Esophagus squamous epithelium (tissue), 5 donors: Measurements from ENCODE around the gene DUSP22. TPM values are rescaled to one million over a fixed set of nuclear protein-coding genes. Genes with fewer than 3 reads are reported as not detected.

Experiments used
- DNase-seq: peaks from one replicate; lab custom pipeline; 2025; lab: John Stamatoyannopoulos, UW
- H3K27ac ChIP-seq, 4 donors: fragments of 200-600 bp; sonication (generic); one replicate each; pipeline ENCODE4 v1.5.1; 2016 to 2019; ENCODE audit warnings: mild to moderate bottlenecking in 1 of 4
- H3K27me3 ChIP-seq, 4 donors: fragments of 200-600 bp; sonication (generic); 1 replicate in 3 of 4; 2 replicates in 1 of 4; pipeline versions ENCODE4 v1.5.1 to v1.6.0; 2017 to 2021; ENCODE audit warnings: antibody characterized with exemption in 1 of 4
- H3K36me3 ChIP-seq, 3 donors: fragments of 200-600 bp; sonication (generic); one replicate each; pipeline ENCODE4 v1.5.1; 2016 to 2019
- H3K4me1 ChIP-seq, 3 donors: fragments of 200-600 bp; sonication (generic); one replicate each; pipeline ENCODE4 v1.5.1; 2017 to 2019
- H3K4me3 ChIP-seq, 4 donors: fragments of 200-600 bp; sonication (generic); 1 replicate in 3 of 4; 2 replicates in 1 of 4; pipeline ENCODE4 v1.5.1; 2016 to 2019; ENCODE audit warnings: mild to moderate bottlenecking in 2 of 4, moderate library complexity in 1 of 4
- H3K9me3 ChIP-seq, 3 donors: fragments of 200-600 bp; sonication (generic); one replicate each; pipeline ENCODE4 v1.5.1; 2016 to 2019
- POLR2A ChIP-seq, 4 donors: fragments of 450-650 bp; IDR thresholded peaks; one replicate each; pipeline ENCODE4 v1.6.1; 2017; ENCODE audit warnings: antibody characterized with exemption in 4 of 4, mild to moderate bottlenecking in 4 of 4, moderate library complexity in 3 of 4
- WGBS, 2 donors: methylation state at CpG; one replicate each; pipeline ENCODE4 v1.1.5; 2018; 5-methylcytosine and 5-hydroxymethylcytosine counted together
- intact Hi-C: fragments of 100-400 bp; cut with DNase I; formaldehyde crosslinking; loops from one replicate; pipeline ENCODE4 v1.15.0; 2022
- total RNA-seq, 4 donors: library from RNA; depleted of rRNA; stranded (reverse); fragments of >200 nt; gene quantifications; one replicate each; pipeline ENCODE4 v1.1.0, GENCODE V29; 2016
- TF ChIP-seq, protein P1 (sequence below), 6 experiments: fragments of 450-650 bp in 4 of 6; fragments of 200-600 bp in 2 of 6; sonication (generic) in 2 of 6; IDR thresholded peaks; one replicate each; pipeline ENCODE4 v1.5.1; 2016 to 2019; ENCODE audit warnings: antibody characterized with exemption in 6 of 6, mild to moderate bottlenecking in 4 of 6, moderate library complexity in 4 of 6
- donor health status: DM: yes; HTN: yes; CAD: no.

The DUSP22 gene
- total RNA-seq, 4 donors from 2014 or later: 34.2 to 54.6 (median 45.2) TPM

- intact Hi-C loops: no loop called here
- peaks cover 0 to 39% (median 9%) of the 10 kb centered on the region in 3 donors for H3K4me1 ChIP-seq
- no peak for TF ChIP-seq POLR2A (IDR thresholded peaks at IDR 0.05)
- TF ChIP-seq, protein P1, sequence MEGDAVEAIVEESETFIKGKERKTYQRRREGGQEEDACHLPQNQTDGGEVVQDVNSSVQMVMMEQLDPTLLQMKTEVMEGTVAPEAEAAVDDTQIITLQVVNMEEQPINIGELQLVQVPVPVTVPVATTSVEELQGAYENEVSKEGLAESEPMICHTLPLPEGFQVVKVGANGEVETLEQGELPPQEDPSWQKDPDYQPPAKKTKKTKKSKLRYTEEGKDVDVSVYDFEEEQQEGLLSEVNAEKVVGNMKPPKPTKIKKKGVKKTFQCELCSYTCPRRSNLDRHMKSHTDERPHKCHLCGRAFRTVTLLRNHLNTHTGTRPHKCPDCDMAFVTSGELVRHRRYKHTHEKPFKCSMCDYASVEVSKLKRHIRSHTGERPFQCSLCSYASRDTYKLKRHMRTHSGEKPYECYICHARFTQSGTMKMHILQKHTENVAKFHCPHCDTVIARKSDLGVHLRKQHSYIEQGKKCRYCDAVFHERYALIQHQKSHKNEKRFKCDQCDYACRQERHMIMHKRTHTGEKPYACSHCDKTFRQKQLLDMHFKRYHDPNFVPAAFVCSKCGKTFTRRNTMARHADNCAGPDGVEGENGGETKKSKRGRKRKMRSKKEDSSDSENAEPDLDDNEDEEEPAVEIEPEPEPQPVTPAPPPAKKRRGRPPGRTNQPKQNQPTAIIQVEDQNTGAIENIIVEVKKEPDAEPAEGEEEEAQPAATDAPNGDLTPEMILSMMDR (IDR thresholded peaks at IDR 0.05): no peak
- no peak overlapping the region for H3K4me3 ChIP-seq
- H3K27me3 ChIP-seq: no peaks in the 10 kb centered on the region
- no peak for DNase-seq
- no peaks in the 10 kb centered on the region for H3K9me3 ChIP-seq
- no peak overlapping the region for H3K27ac ChIP-seq
- 83 to 84% methylated on average over 8 of the region's 8 CpGs for WGBS, 2 donors
- peaks cover 0 to 27% (median 0%) of the 10 kb centered on the region in 3 donors for H3K36me3 ChIP-seq
Observed at GRCh38 chr6:308768-309167, 16.5 kb downstream of the DUSP22 start.

DNA sequence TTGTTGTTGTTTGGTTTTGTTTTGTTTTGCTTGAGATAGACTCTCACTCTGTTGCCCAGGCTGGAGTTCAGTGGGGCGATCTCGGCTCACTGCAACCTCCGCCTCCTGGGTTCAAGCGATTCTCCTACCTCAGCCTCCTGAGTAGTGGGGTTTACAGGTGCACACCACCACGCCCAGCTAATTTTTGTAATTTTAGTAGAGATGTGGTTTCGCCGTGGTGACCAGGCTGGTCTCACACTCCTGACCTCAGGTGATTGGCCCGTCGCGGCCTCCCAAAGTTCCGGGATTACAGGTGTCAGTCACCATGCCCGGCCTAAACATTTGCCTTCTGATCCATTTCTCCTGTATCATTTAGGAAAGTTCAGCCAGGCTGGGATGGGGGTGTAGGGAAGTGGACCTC, 17.7 kb downstream of the DUSP22 start:
- no peak for DNase-seq
- intact Hi-C loops: no loop called here
- WGBS, 2 donors: 91 to 95% methylated on average over 12 of the region's 12 CpGs
- no peaks in the 10 kb centered on the region for H3K9me3 ChIP-seq
- H3K36me3 ChIP-seq: peaks cover 0 to 26% (median 0%) of the 10 kb centered on the region in 3 donors
- no peak overlapping the region for H3K4me3 ChIP-seq
- H3K27ac ChIP-seq: no peak overlapping the region
- no peaks in the 10 kb centered on the region for H3K27me3 ChIP-seq
- TF ChIP-seq, protein P1 (IDR thresholded peaks at IDR 0.05): no peak
- no peak for TF ChIP-seq POLR2A (IDR thresholded peaks at IDR 0.05)
- peaks cover 0 to 42% (median 9%) of the 10 kb centered on the region in 3 donors for H3K4me1 ChIP-seq

GRCh38 chr6:310671-311070, 18.4 kb downstream of the DUSP22 start:
- no peaks in the 10 kb centered on the region for H3K9me3 ChIP-seq
- peaks cover 0 to 35% (median 6%) of the 10 kb centered on the region in 3 donors for H3K4me1 ChIP-seq
- no peak for DNase-seq
- no peak overlapping the region for H3K4me3 ChIP-seq
- no peak overlapping the region for H3K27ac ChIP-seq
- H3K36me3 ChIP-seq: peaks cover 0 to 18% (median 0%) of the 10 kb centered on the region in 3 donors
- no peaks in the 10 kb centered on the region for H3K27me3 ChIP-seq
- TF ChIP-seq, protein P1 (IDR thresholded peaks at IDR 0.05): no peak
- TF ChIP-seq POLR2A (IDR thresholded peaks at IDR 0.05): no peak
- 71 to 74% methylated on average over 2 of the region's 2 CpGs for WGBS, 2 donors
- intact Hi-C loops: no loop called here

GRCh38 chr6:311679-312220, 19.5 kb downstream of the DUSP22 start:
- Histone ChIP-seq H3K4me3 (no peak overlapping the region), H3K4me1 (peaks cover 0 to 24% (median 2%) of the 10 kb centered on the region in 3 donors), H3K36me3 (peaks cover 0 to 15% (median 0%) of the 10 kb centered on the region in 3 donors), H3K9me3 (no peaks in the 10 kb centered on the region), H3K27ac (peak overlapping the region in 1 of 4 donors; percentile 4), H3K27me3 (no peaks in the 10 kb centered on the region)
- TF ChIP-seq, protein P1 (IDR thresholded peaks at IDR 0.05): no peak
- TF ChIP-seq POLR2A (IDR thresholded peaks at IDR 0.05): no peak
- intact Hi-C loops: no loop called here
- no peak for DNase-seq
- WGBS, 2 donors: 82 to 85% methylated on average over 17 of the region's 17 CpGs

GRCh38 chr6:313087-313486, 20.8 kb downstream of the DUSP22 start:
- H3K4me3 ChIP-seq: no peak overlapping the region
- H3K27me3 ChIP-seq: no peaks in the 10 kb centered on the region
- no peak for DNase-seq
- H3K27ac ChIP-seq: peak overlapping the region in 3 of 4 donors; percentile 0 to 23 (median 2)
- no peak for TF ChIP-seq POLR2A (IDR thresholded peaks at IDR 0.05)
- TF ChIP-seq, protein P1 (IDR thresholded peaks at IDR 0.05): no peak
- intact Hi-C loops: no loop called here
- H3K9me3 ChIP-seq: no peaks in the 10 kb centered on the region
- 50 to 70% methylated on average over 2 of the region's 2 CpGs for WGBS, 2 donors
- H3K4me1 ChIP-seq: peaks cover 4 to 26% (median 7%) of the 10 kb centered on the region in 3 donors
- H3K36me3 ChIP-seq: peaks cover 0 to 15% (median 0%) of the 10 kb centered on the region in 3 donors
